WTC11 (cell line): ENCODE data around the gene GAK.

Experiments
- CREB1 ChIP-seq: sonication (generic); formaldehyde crosslinking; IDR thresholded peaks from 2 replicates; pipeline ENCODE4 v1.8.0; 2023; ENCODE audit warnings: mild to moderate bottlenecking, missing genetic modification reagents
- MYBL2 ChIP-seq: sonication (generic); formaldehyde crosslinking; IDR thresholded peaks from 2 replicates; pipeline ENCODE4 v1.8.1; 2023; ENCODE audit warnings: mild to moderate bottlenecking, moderate library complexity, missing genetic modification reagents
- NFE2L1 ChIP-seq: sonication (generic); formaldehyde crosslinking; IDR thresholded peaks from 2 replicates; pipeline ENCODE4 v1.8.1; 2023; ENCODE audit warnings: missing genetic modification reagents
- NR3C1 ChIP-seq: sonication (generic); formaldehyde crosslinking; conservative IDR thresholded peaks from 2 replicates; pipeline ENCODE4 v1.8.1; 2023; ENCODE audit warnings: low read depth, mild to moderate bottlenecking, missing genetic modification reagents
- RORB ChIP-seq: fragments of 250-450 bp; sonication (Bioruptor Pico); IDR thresholded peaks from 2 replicates; pipeline ENCODE4 v1.9.0; 2021; ENCODE audit warnings: mild to moderate bottlenecking
- ZNF138 ChIP-seq: sonication (generic); formaldehyde crosslinking; conservative IDR thresholded peaks from 2 replicates; pipeline ENCODE4 v1.8.1; 2022; ENCODE audit warnings: mild to moderate bottlenecking, moderate library complexity, missing genetic modification reagents
- ZNF263 ChIP-seq: sonication (generic); formaldehyde crosslinking; IDR thresholded peaks from 2 replicates; pipeline ENCODE4 v1.8.1; 2022; ENCODE audit warnings: low read depth, mild to moderate bottlenecking, moderate library complexity, missing genetic modification reagents
- ZNF416 ChIP-seq: fragments of 250-450 bp; sonication (Bioruptor Pico); IDR thresholded peaks from 2 replicates; pipeline ENCODE4 v1.9.0; 2021; ENCODE audit warnings: mild to moderate bottlenecking, inconsistent platforms
- TF ChIP-seq, protein P1 (sequence below): fragments of 200-600 bp; IDR thresholded peaks from 2 replicates; pipeline ENCODE4 v1.8.0; 2022; ENCODE audit warnings: antibody characterized with exemption
- TF ChIP-seq, protein P2 (sequence below): sonication (generic); formaldehyde crosslinking; IDR thresholded peaks from 2 replicates; pipeline ENCODE4 v1.8.0; 2022; ENCODE audit warnings: missing genetic modification reagents
- TF ChIP-seq, protein P3 (sequence below): fragments of 250-450 bp; sonication (Bioruptor Pico); IDR thresholded peaks from 2 replicates; pipeline ENCODE4 v1.9.0; 2021; ENCODE audit warnings: moderate library complexity, mild to moderate bottlenecking, inconsistent platforms, borderline replicate concordance
- TF ChIP-seq, protein P4 (sequence below): sonication (generic); formaldehyde crosslinking; IDR thresholded peaks from 2 replicates; pipeline ENCODE4 v1.8.0; 2022; ENCODE audit warnings: mild to moderate bottlenecking, missing genetic modification reagents
- TF ChIP-seq, protein P5 (sequence below): sonication (generic); formaldehyde crosslinking; IDR thresholded peaks from 2 replicates; pipeline ENCODE4 v1.8.1; 2023; ENCODE audit warnings: mild to moderate bottlenecking, missing genetic modification reagents
- TF ChIP-seq, protein P6 (sequence below): sonication (generic); formaldehyde crosslinking; IDR thresholded peaks from 2 replicates; pipeline ENCODE4 v1.8.0; 2022; ENCODE audit warnings: mild to moderate bottlenecking, missing genetic modification reagents

DNA sequence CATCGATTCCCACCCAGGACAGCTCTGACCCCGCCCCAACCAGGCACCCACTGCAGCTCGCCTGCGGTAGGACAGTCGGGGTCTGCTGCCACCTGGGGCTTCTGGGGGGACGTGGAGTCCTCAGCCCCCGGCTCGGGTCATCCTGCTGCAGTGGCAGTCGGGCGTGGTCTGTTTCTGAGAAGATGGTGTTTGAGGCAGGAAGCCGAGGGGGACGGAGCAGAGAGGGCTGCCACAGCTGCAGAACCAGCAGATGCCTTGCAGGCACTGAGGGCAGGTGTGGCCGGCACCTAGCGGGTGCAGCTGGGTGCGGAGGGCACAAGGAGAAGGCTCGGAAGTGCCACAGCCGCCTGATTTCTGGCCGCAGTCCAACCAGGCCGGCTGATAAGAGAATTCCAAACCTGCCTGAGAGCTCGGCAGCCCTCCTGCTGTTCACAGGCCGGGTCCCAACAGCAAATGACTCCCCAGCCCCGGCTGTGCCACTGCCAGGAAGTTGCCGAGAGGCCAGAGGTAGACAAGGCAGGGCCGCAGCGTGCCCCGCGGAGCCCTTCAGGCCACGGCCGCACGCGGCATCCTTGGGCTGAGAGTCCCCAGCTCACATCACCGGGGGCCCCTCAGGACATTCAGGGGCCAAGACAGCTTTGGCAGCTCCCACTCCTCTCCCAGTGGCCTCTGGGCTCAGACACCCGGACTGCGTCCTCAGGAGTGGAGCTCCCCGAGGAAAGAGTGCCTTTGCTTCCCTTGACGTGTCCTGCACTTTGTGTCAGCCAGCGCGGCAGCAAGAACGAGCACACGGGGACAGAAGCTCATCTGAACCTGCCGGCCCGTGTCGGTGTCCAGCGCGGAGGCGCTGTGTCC is 96.7 kb downstream of the GAK start:
- TF ChIP-seq, protein P1, sequence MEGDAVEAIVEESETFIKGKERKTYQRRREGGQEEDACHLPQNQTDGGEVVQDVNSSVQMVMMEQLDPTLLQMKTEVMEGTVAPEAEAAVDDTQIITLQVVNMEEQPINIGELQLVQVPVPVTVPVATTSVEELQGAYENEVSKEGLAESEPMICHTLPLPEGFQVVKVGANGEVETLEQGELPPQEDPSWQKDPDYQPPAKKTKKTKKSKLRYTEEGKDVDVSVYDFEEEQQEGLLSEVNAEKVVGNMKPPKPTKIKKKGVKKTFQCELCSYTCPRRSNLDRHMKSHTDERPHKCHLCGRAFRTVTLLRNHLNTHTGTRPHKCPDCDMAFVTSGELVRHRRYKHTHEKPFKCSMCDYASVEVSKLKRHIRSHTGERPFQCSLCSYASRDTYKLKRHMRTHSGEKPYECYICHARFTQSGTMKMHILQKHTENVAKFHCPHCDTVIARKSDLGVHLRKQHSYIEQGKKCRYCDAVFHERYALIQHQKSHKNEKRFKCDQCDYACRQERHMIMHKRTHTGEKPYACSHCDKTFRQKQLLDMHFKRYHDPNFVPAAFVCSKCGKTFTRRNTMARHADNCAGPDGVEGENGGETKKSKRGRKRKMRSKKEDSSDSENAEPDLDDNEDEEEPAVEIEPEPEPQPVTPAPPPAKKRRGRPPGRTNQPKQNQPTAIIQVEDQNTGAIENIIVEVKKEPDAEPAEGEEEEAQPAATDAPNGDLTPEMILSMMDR, result no peak
- TF ChIP-seq NR3C1 (CRISPR knock-in tag) (no peak), ZNF138 (no peak), CREB1 (no peak), NFE2L1 (CRISPR knock-in tag) (no peak), ZNF263 (no peak), MYBL2 (CRISPR knock-in tag) (no peak), RORB (CRISPR knock-in tag) (no peak), ZNF416 (CRISPR knock-in tag) (no peak)
- TF ChIP-seq, protein P2, sequence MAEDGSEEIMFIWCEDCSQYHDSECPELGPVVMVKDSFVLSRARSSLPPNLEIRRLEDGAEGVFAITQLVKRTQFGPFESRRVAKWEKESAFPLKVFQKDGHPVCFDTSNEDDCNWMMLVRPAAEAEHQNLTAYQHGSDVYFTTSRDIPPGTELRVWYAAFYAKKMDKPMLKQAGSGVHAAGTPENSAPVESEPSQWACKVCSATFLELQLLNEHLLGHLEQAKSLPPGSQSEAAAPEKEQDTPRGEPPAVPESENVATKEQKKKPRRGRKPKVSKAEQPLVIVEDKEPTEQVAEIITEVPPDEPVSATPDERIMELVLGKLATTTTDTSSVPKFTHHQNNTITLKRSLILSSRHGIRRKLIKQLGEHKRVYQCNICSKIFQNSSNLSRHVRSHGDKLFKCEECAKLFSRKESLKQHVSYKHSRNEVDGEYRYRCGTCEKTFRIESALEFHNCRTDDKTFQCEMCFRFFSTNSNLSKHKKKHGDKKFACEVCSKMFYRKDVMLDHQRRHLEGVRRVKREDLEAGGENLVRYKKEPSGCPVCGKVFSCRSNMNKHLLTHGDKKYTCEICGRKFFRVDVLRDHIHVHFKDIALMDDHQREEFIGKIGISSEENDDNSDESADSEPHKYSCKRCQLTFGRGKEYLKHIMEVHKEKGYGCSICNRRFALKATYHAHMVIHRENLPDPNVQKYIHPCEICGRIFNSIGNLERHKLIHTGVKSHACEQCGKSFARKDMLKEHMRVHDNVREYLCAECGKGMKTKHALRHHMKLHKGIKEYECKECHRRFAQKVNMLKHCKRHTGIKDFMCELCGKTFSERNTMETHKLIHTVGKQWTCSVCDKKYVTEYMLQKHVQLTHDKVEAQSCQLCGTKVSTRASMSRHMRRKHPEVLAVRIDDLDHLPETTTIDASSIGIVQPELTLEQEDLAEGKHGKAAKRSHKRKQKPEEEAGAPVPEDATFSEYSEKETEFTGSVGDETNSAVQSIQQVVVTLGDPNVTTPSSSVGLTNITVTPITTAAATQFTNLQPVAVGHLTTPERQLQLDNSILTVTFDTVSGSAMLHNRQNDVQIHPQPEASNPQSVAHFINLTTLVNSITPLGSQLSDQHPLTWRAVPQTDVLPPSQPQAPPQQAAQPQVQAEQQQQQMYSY (CRISPR knock-in tag), result no peak
- TF ChIP-seq, protein P3, sequence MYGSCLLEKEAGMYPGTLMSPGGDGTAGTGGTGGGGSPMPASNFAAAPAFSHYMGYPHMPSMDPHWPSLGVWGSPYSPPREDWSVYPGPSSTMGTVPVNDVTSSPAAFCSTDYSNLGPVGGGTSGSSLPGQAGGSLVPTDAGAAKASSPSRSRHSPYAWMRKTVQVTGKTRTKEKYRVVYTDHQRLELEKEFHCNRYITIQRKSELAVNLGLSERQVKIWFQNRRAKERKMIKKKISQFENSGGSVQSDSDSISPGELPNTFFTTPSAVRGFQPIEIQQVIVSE, result no peak
- TF ChIP-seq, protein P4, sequence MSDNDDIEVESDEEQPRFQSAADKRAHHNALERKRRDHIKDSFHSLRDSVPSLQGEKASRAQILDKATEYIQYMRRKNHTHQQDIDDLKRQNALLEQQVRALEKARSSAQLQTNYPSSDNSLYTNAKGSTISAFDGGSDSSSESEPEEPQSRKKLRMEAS (CRISPR knock-in tag), result no peak
- TF ChIP-seq, protein P5, sequence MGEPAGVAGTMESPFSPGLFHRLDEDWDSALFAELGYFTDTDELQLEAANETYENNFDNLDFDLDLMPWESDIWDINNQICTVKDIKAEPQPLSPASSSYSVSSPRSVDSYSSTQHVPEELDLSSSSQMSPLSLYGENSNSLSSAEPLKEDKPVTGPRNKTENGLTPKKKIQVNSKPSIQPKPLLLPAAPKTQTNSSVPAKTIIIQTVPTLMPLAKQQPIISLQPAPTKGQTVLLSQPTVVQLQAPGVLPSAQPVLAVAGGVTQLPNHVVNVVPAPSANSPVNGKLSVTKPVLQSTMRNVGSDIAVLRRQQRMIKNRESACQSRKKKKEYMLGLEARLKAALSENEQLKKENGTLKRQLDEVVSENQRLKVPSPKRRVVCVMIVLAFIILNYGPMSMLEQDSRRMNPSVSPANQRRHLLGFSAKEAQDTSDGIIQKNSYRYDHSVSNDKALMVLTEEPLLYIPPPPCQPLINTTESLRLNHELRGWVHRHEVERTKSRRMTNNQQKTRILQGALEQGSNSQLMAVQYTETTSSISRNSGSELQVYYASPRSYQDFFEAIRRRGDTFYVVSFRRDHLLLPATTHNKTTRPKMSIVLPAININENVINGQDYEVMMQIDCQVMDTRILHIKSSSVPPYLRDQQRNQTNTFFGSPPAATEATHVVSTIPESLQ (CRISPR knock-in tag), result no peak
- TF ChIP-seq, protein P6, sequence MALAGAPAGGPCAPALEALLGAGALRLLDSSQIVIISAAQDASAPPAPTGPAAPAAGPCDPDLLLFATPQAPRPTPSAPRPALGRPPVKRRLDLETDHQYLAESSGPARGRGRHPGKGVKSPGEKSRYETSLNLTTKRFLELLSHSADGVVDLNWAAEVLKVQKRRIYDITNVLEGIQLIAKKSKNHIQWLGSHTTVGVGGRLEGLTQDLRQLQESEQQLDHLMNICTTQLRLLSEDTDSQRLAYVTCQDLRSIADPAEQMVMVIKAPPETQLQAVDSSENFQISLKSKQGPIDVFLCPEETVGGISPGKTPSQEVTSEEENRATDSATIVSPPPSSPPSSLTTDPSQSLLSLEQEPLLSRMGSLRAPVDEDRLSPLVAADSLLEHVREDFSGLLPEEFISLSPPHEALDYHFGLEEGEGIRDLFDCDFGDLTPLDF, result no peak
